AG09309 (cell line): ENCODE data around the gene TNNI3K.

Experiments used
- DNase-seq: peaks from one replicate; pipeline ENCODE4 v3.0.0-alpha.2; 2010; ENCODE audit warnings: low read depth
- H3K4me3 ChIP-seq: 2 replicates; pipeline ENCODE4 v1.5.1; 2011; ENCODE audit warnings: mild to moderate bottlenecking, low read depth, low read length, moderate library complexity; ENCODE audit not compliant: control insufficient read depth
- CTCF ChIP-seq: IDR thresholded peaks from 2 replicates; pipeline ENCODE4 v1.5.1; 2011; ENCODE audit warnings: mild to moderate bottlenecking, low read depth, low read length, inconsistent platforms; ENCODE audit not compliant: insufficient read depth, control insufficient read depth; ENCODE audit errors: missing control alignments

TNNI3K gene

GRCh38 chr1:74356493-74356892, 121.3 kb downstream of the TNNI3K start:
- no peak for TF ChIP-seq CTCF
- no peak for DNase-seq
- no peak overlapping the region for H3K4me3 ChIP-seq

- no peak overlapping the region for H3K4me3 ChIP-seq
- TF ChIP-seq CTCF: no peak
- no peak for DNase-seq
Measured at GRCh38 chr1:74357150-74357549, 122.0 kb downstream of the TNNI3K start.

GRCh38 chr1:74357756-74358155, 122.6 kb downstream of the TNNI3K start:
- no peak for TF ChIP-seq CTCF
- DNase-seq: no peak
- H3K4me3 ChIP-seq: no peak overlapping the region

GRCh38 chr1:74362691-74363090, 127.5 kb downstream of the TNNI3K start:
- no peak for TF ChIP-seq CTCF
- no peak for DNase-seq
- no peak overlapping the region for H3K4me3 ChIP-seq

GRCh38 chr1:74363220-74363619, 128.0 kb downstream of the TNNI3K start:
- TF ChIP-seq CTCF: no peak
- no peak for DNase-seq
- H3K4me3 ChIP-seq: no peak overlapping the region

- TF ChIP-seq CTCF: no peak
- no peak overlapping the region for H3K4me3 ChIP-seq
- no peak for DNase-seq
Measured at GRCh38 chr1:74367175-74367813, 132.1 kb downstream of the TNNI3K start.

GRCh38 chr1:74368335-74368734, 133.1 kb downstream of the TNNI3K start:
- TF ChIP-seq CTCF: no peak
- H3K4me3 ChIP-seq: no peak overlapping the region
- no peak for DNase-seq
